ENCODE results near the gene BAX.
"Not testable (repeated sequence)": the region's sequence is repeated elsewhere in the genome, so short reads cannot be mapped to it uniquely, and the experiment has no call there.

Gene BAX

GRCh38 chr19:48954595-48955307 lies at the start of gene BAX:
TSS of gene BAX (plus strand) at chr19:48954875. CDS start at chr19:48954929, 54 bp downstream.
- H3K4me3 ChIP-seq (ENCODE audit: low read depth, low read length) = peak within 1 kb of the TSS; percentile 91
- no peak for TF ChIP-seq CTCF (IDR thresholded peaks at IDR 0.05)
- H3K9me3 ChIP-seq (ENCODE audit: control insufficient read depth, low read length) = no peaks in the 10 kb centered on the region
- peak within 1 kb of the TSS; percentile 97 for H2AFZ ChIP-seq
- H3K4me1 ChIP-seq = peaks cover 4% of the 10 kb centered on the region
- H3K27me3 ChIP-seq (ENCODE audit: control insufficient read depth, insufficient read depth, low read length) = no peaks in the 10 kb centered on the region
- H3K36me3 ChIP-seq (ENCODE audit: control insufficient read depth, insufficient read depth, low read length) = no peaks in the 10 kb centered on the region
- H3K9ac ChIP-seq = peak within 1 kb of the TSS; percentile 32
- H3K79me2 ChIP-seq = no peaks in the 10 kb centered on the region
- H3K27ac ChIP-seq = peak within 1 kb of the TSS; percentile 51
- peak within 1 kb of the TSS; percentile 95 for H3K4me2 ChIP-seq (ENCODE audit: low read length)

GRCh38 chr19:48905664-48906063 lies 49.0 kb upstream of the BAX start:
- no peaks in the 10 kb centered on the region for H3K27me3 ChIP-seq (ENCODE audit: control insufficient read depth, insufficient read depth, low read length)
- H3K4me1 ChIP-seq = peaks cover 39% of the 10 kb centered on the region
- no peak for TF ChIP-seq CTCF (IDR thresholded peaks at IDR 0.05)
- no peaks in the 10 kb centered on the region for H3K36me3 ChIP-seq (ENCODE audit: control insufficient read depth, insufficient read depth, low read length)
- no peaks in the 10 kb centered on the region for H3K9me3 ChIP-seq (ENCODE audit: control insufficient read depth, low read length)
- no peak overlapping the region for H3K4me3 ChIP-seq (ENCODE audit: low read depth, low read length)
- H2AFZ ChIP-seq = no peak overlapping the region
- H3K4me2 ChIP-seq (ENCODE audit: low read length) = no peak overlapping the region
- H3K27ac ChIP-seq = peak overlapping the region; percentile 93
- no peak overlapping the region for H3K9ac ChIP-seq
- peaks cover 18% of the 10 kb centered on the region for H3K79me2 ChIP-seq

DNA sequence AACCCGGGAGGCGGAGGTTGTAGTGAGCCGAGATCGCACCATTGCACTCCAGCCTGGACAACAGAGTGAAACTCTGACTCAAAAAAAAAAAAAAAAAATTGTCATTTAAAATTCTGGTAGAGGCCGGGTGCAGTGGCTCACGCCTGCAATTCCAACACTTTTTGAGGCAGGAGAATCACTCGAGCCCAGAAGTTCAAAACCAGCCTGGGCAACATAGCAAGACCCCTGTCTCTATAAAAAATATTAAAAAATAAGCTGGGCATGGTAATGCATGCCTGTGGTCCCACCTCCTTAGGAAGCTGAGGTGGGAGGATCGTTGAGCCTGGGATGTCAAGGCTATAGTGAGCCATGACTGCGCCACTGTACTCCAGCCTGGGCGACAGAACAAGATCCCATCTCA lies 48.4 kb upstream of the BAX start:
- Histone ChIP-seq H3K36me3 (ENCODE audit: control insufficient read depth, insufficient read depth, low read length) (no peaks in the 10 kb centered on the region), H3K4me1 (peaks cover 37% of the 10 kb centered on the region), H3K4me2 (ENCODE audit: low read length) (no peak overlapping the region), H2AFZ (no peak overlapping the region), H3K27me3 (ENCODE audit: control insufficient read depth, insufficient read depth, low read length) (no peaks in the 10 kb centered on the region), H3K27ac (peak overlapping the region; percentile 93), H3K9ac (no peak overlapping the region), H3K9me3 (ENCODE audit: control insufficient read depth, low read length) (no peaks in the 10 kb centered on the region), H3K4me3 (ENCODE audit: low read depth, low read length) (no peak overlapping the region), H3K79me2 (peaks cover 17% of the 10 kb centered on the region)
- no peak for TF ChIP-seq CTCF (IDR thresholded peaks at IDR 0.05)

DNA sequence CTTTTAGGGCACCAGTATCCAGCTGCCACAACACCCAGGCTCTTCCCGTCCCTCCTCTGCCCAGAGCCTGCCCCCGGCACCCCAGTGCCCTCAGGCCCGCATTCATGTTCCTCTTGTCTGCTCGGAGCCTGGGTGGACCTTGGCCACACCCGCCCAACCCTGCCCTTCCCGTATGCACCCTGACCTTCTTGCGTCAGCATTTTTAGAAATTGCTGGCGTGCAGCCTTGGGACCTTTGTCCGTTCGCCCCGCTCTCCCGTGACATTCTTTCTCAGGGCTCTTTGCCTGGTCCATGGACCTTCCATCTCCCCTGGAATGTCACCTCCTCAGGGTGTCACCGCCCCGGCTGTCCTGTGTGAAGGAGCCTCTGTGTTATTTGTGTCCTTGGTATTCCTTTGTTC lies 47.0 kb upstream of the BAX start:
- peak overlapping the region; percentile 93 for H3K27ac ChIP-seq
- H2AFZ ChIP-seq = no peak overlapping the region
- H3K4me3 ChIP-seq (ENCODE audit: low read depth, low read length) = peak overlapping the region; percentile 19
- no peak overlapping the region for H3K9ac ChIP-seq
- no peaks in the 10 kb centered on the region for H3K9me3 ChIP-seq (ENCODE audit: control insufficient read depth, low read length)
- no peak for TF ChIP-seq CTCF (IDR thresholded peaks at IDR 0.05)
- peaks cover 29% of the 10 kb centered on the region for H3K4me1 ChIP-seq
- H3K36me3 ChIP-seq (ENCODE audit: control insufficient read depth, insufficient read depth, low read length) = no peaks in the 10 kb centered on the region
- no peaks in the 10 kb centered on the region for H3K27me3 ChIP-seq (ENCODE audit: control insufficient read depth, insufficient read depth, low read length)
- H3K4me2 ChIP-seq (ENCODE audit: low read length) = peak overlapping the region; percentile 42
- peaks cover 6% of the 10 kb centered on the region for H3K79me2 ChIP-seq

- H3K36me3 ChIP-seq (ENCODE audit: control insufficient read depth, insufficient read depth, low read length); H3K9ac ChIP-seq; H3K4me3 ChIP-seq (ENCODE audit: low read depth, low read length); H3K9me3 ChIP-seq (ENCODE audit: control insufficient read depth, low read length); H3K79me2 ChIP-seq; H3K27me3 ChIP-seq (ENCODE audit: control insufficient read depth, insufficient read depth, low read length); H3K4me2 ChIP-seq (ENCODE audit: low read length); H2AFZ ChIP-seq: not testable (repeated sequence)
- Histone ChIP-seq H3K27ac (peak overlapping the region; percentile 93), H3K4me1 (peaks cover 29% of the 10 kb centered on the region)
Measured at GRCh38 chr19:48909424-48910077, 45.1 kb upstream of the BAX start.
